Activated T-cell treated with anti-CD3 and anti-CD28 coated beads, Interleukin-2, amount 50 U/mL, for 4 hours (primary cell): ENCODE measurements around the gene LHX2. TPM values are rescaled to one million over a fixed set of nuclear protein-coding genes. Genes with fewer than 3 reads are reported as not detected.

Experiments used
- ATAC-seq, 2 donors: fragments of 200-7000 bp; cut with Tn5 transposase; one replicate each; pipeline ENCODE4 v1.10.0; 2021
- DNase-seq: peaks from one replicate; pipeline ENCODE4 v3.0.0-alpha.2; 2020
- H3K27me3 Mint-ChIP-seq: one replicate; pipeline ENCODE4 v1.8.0; 2021; ENCODE audit warnings: low read depth, mixed read lengths
- H3K36me3 Mint-ChIP-seq: one replicate; pipeline ENCODE4 v1.8.0; 2022; ENCODE audit warnings: mixed read lengths; ENCODE audit not compliant: insufficient read depth
- H3K4me1 Mint-ChIP-seq: one replicate; pipeline ENCODE4 v1.8.0; 2021; ENCODE audit warnings: low read depth, mixed read lengths
- H3K4me3 Mint-ChIP-seq: one replicate; pipeline ENCODE4 v1.8.0; 2021; ENCODE audit warnings: mild to moderate bottlenecking, moderate library complexity, mixed read lengths
- H3K9me3 Mint-ChIP-seq: one replicate; pipeline ENCODE4 v1.8.0; 2021; ENCODE audit warnings: mixed read lengths
- total RNA-seq, 3 donors: library from RNA; stranded (reverse); gene quantifications; one replicate each; pipeline ENCODE4 v1.2.1, GENCODE V29; 2021

The LHX2 gene
- total RNA-seq, 3 donors from 2014 or later: 0.10 TPM; not detected in 2

- Mint-ChIP-seq H3K4me3 (no peak overlapping the region), H3K9me3 (no peaks in the 10 kb centered on the region), H3K4me1 (peaks cover 13% of the 10 kb centered on the region), H3K27me3 (peaks cover 67% of the 10 kb centered on the region), H3K36me3 (no peaks in the 10 kb centered on the region)
- DNase-seq (no peak), ATAC-seq (no peak)
These were observed 32.9 kb downstream of the LHX2 start for GRCh38 chr9:124044448-124044847.

GRCh38 chr9:124045076-124045829, 33.7 kb downstream of the LHX2 start:
- no peak for DNase-seq
- Mint-ChIP-seq H3K4me3 (no peak overlapping the region), H3K36me3 (no peaks in the 10 kb centered on the region), H3K4me1 (peaks cover 11% of the 10 kb centered on the region), H3K27me3 (peaks cover 64% of the 10 kb centered on the region), H3K9me3 (no peaks in the 10 kb centered on the region)
- ATAC-seq: peak in 1 of 2 donors; percentile 23

- H3K36me3 Mint-ChIP-seq: no peaks in the 10 kb centered on the region
- H3K27me3 Mint-ChIP-seq: peaks cover 65% of the 10 kb centered on the region
- no peak overlapping the region for H3K4me3 Mint-ChIP-seq
- ATAC-seq: no peak
- H3K9me3 Mint-ChIP-seq: no peaks in the 10 kb centered on the region
- H3K4me1 Mint-ChIP-seq: peaks cover 6% of the 10 kb centered on the region
- no peak for DNase-seq
These were observed 34.2 kb downstream of the LHX2 start for GRCh38 chr9:124045830-124046177.

- DNase-seq (no peak), ATAC-seq (no peak)
- Mint-ChIP-seq H3K36me3 (no peaks in the 10 kb centered on the region), H3K27me3 (peaks cover 68% of the 10 kb centered on the region), H3K9me3 (no peaks in the 10 kb centered on the region), H3K4me1 (peaks cover 6% of the 10 kb centered on the region), H3K4me3 (no peak overlapping the region)
These were observed 34.6 kb downstream of the LHX2 start for GRCh38 chr9:124046189-124046588.

GRCh38 chr9:124047251-124047672, 35.7 kb downstream of the LHX2 start:
- Mint-ChIP-seq H3K9me3 (no peaks in the 10 kb centered on the region), H3K27me3 (peaks cover 63% of the 10 kb centered on the region), H3K4me3 (no peak overlapping the region), H3K4me1 (peaks cover 3% of the 10 kb centered on the region), H3K36me3 (no peaks in the 10 kb centered on the region)
- DNase-seq: no peak
- ATAC-seq: no peak

GRCh38 chr9:124050955-124051354, 39.4 kb downstream of the LHX2 start:
- Mint-ChIP-seq H3K9me3 (no peaks in the 10 kb centered on the region), H3K4me3 (no peak overlapping the region), H3K36me3 (no peaks in the 10 kb centered on the region), H3K4me1 (peaks cover 2% of the 10 kb centered on the region), H3K27me3 (peaks cover 62% of the 10 kb centered on the region)
- ATAC-seq (no peak), DNase-seq (no peak)

- Mint-ChIP-seq H3K36me3 (no peaks in the 10 kb centered on the region), H3K27me3 (peaks cover 56% of the 10 kb centered on the region), H3K4me3 (no peak overlapping the region), H3K9me3 (no peaks in the 10 kb centered on the region), H3K4me1 (no peaks in the 10 kb centered on the region)
- DNase-seq (no peak), ATAC-seq (no peak)
These were observed 40.8 kb downstream of the LHX2 start for GRCh38 chr9:124052401-124052800.

- Mint-ChIP-seq H3K4me3 (no peak overlapping the region), H3K4me1 (no peaks in the 10 kb centered on the region), H3K36me3 (no peaks in the 10 kb centered on the region), H3K27me3 (peaks cover 58% of the 10 kb centered on the region), H3K9me3 (no peaks in the 10 kb centered on the region)
- no peak for DNase-seq
- ATAC-seq: peak; percentile 95 to 97
These were observed 43.1 kb downstream of the LHX2 start for GRCh38 chr9:124054582-124055227.

- ATAC-seq: no peak
- no peak for DNase-seq
- H3K4me1 Mint-ChIP-seq: no peaks in the 10 kb centered on the region
- no peaks in the 10 kb centered on the region for H3K9me3 Mint-ChIP-seq
- peaks cover 26% of the 10 kb centered on the region for H3K27me3 Mint-ChIP-seq
- no peak overlapping the region for H3K4me3 Mint-ChIP-seq
- H3K36me3 Mint-ChIP-seq: no peaks in the 10 kb centered on the region
These were observed 49.5 kb downstream of the LHX2 start for GRCh38 chr9:124060844-124061605.

- DNase-seq: no peak
- H3K36me3 Mint-ChIP-seq: no peaks in the 10 kb centered on the region
- H3K4me3 Mint-ChIP-seq: no peak overlapping the region
- no peaks in the 10 kb centered on the region for H3K9me3 Mint-ChIP-seq
- no peaks in the 10 kb centered on the region for H3K4me1 Mint-ChIP-seq
- no peak for ATAC-seq
- H3K27me3 Mint-ChIP-seq: peaks cover 18% of the 10 kb centered on the region
These were observed 50.6 kb downstream of the LHX2 start for GRCh38 chr9:124062172-124062571.

- peaks cover 3% of the 10 kb centered on the region for H3K27me3 Mint-ChIP-seq
- DNase-seq: no peak
- H3K36me3 Mint-ChIP-seq: no peaks in the 10 kb centered on the region
- H3K4me1 Mint-ChIP-seq: no peaks in the 10 kb centered on the region
- no peak overlapping the region for H3K4me3 Mint-ChIP-seq
- no peaks in the 10 kb centered on the region for H3K9me3 Mint-ChIP-seq
- no peak for ATAC-seq
These were observed 55.4 kb downstream of the LHX2 start for GRCh38 chr9:124066783-124067577.

GRCh38 chr9:124068251-124068650, 56.7 kb downstream of the LHX2 start:
- ATAC-seq: no peak
- DNase-seq: no peak
- H3K9me3 Mint-ChIP-seq: no peaks in the 10 kb centered on the region
- no peaks in the 10 kb centered on the region for H3K36me3 Mint-ChIP-seq
- no peaks in the 10 kb centered on the region for H3K4me1 Mint-ChIP-seq
- H3K4me3 Mint-ChIP-seq: no peak overlapping the region
- H3K27me3 Mint-ChIP-seq: peaks cover 10% of the 10 kb centered on the region

- ATAC-seq: no peak
- no peaks in the 10 kb centered on the region for H3K9me3 Mint-ChIP-seq
- no peak for DNase-seq
- H3K4me3 Mint-ChIP-seq: no peak overlapping the region
- H3K36me3 Mint-ChIP-seq: no peaks in the 10 kb centered on the region
- H3K27me3 Mint-ChIP-seq: peaks cover 23% of the 10 kb centered on the region
- H3K4me1 Mint-ChIP-seq: no peaks in the 10 kb centered on the region
These were observed 63.2 kb downstream of the LHX2 start for GRCh38 chr9:124074746-124075145.

- peaks cover 23% of the 10 kb centered on the region for H3K27me3 Mint-ChIP-seq
- H3K4me1 Mint-ChIP-seq: no peaks in the 10 kb centered on the region
- H3K36me3 Mint-ChIP-seq: no peaks in the 10 kb centered on the region
- ATAC-seq: no peak
- no peak overlapping the region for H3K4me3 Mint-ChIP-seq
- no peak for DNase-seq
- no peaks in the 10 kb centered on the region for H3K9me3 Mint-ChIP-seq
These were observed 64.2 kb downstream of the LHX2 start for GRCh38 chr9:124075761-124076160.
